CD1c-positive myeloid dendritic cell (primary cell): ENCODE data around the gene CXCL9.
A peak's percentile ranks its signal among the peaks of the same experiment; 100 is the strongest.
"Not testable (repeated sequence)": the region's sequence is repeated elsewhere in the genome, so short reads cannot be mapped to it uniquely, and the experiment has no call there.

ENCODE experiments used
- DNase-seq: peaks from one replicate; pipeline ENCODE4 v3.0.0-alpha.2; 2016; ENCODE audit errors: extremely low spot score

Gene CXCL9

GRCh38 chr4:76012388-76012801, 5.1 kb upstream of the CXCL9 start:
- no peak for DNase-seq

GRCh38 chr4:76011700-76012387, 4.5 kb upstream of the CXCL9 start:
- peak; percentile 54 for DNase-seq

- no peak for DNase-seq
Measured at GRCh38 chr4:76011018-76011670, 3.8 kb upstream of the CXCL9 start.

- no peak for DNase-seq
Measured at GRCh38 chr4:76010576-76010975, 3.3 kb upstream of the CXCL9 start.

GRCh38 chr4:76009311-76009710, 2.0 kb upstream of the CXCL9 start:
- no peak for DNase-seq

- no peak for DNase-seq
Measured at GRCh38 chr4:76003620-76004019, 3.7 kb downstream of the CXCL9 start.

GRCh38 chr4:76003035-76003434, 4.3 kb downstream of the CXCL9 start:
- DNase-seq = peak; percentile 41

- DNase-seq = no peak
Measured at GRCh38 chr4:76002176-76002575, 5.1 kb downstream of the CXCL9 start.

GRCh38 chr4:76001700-76002099, 5.6 kb downstream of the CXCL9 start:
- DNase-seq = peak; percentile 35

GRCh38 chr4:76000279-76000678, 7.0 kb downstream of the CXCL9 start:
- DNase-seq = no peak

- DNase-seq = not testable (repeated sequence)
Measured at GRCh38 chr4:75998525-75999147, 8.7 kb downstream of the CXCL9 start.

GRCh38 chr4:75997946-75998345, 9.4 kb downstream of the CXCL9 start:
- DNase-seq = no peak

- DNase-seq = no peak
Measured at GRCh38 chr4:75997081-75997480, 10.2 kb downstream of the CXCL9 start.

GRCh38 chr4:75995727-75996126, 11.6 kb downstream of the CXCL9 start:
- DNase-seq = peak; percentile 77

GRCh38 chr4:75992462-75992861, 14.8 kb downstream of the CXCL9 start:
- DNase-seq = no peak

GRCh38 chr4:75989846-75990528, 17.3 kb downstream of the CXCL9 start:
- no peak for DNase-seq

GRCh38 chr4:75985116-75985515, 22.2 kb downstream of the CXCL9 start:
- no peak for DNase-seq

- DNase-seq = no peak
Measured at GRCh38 chr4:75980576-75980975, 26.7 kb downstream of the CXCL9 start.

- DNase-seq = no peak
Measured at GRCh38 chr4:75976177-75976576, 31.1 kb downstream of the CXCL9 start.

- DNase-seq = no peak
Measured at GRCh38 chr4:75973766-75974165, 33.5 kb downstream of the CXCL9 start.

- DNase-seq = no peak
Measured at GRCh38 chr4:75968084-75968483, 39.2 kb downstream of the CXCL9 start.

GRCh38 chr4:75963558-75963957, 43.8 kb downstream of the CXCL9 start:
- no peak for DNase-seq

GRCh38 chr4:75962072-75962471, 45.2 kb downstream of the CXCL9 start:
- not testable (repeated sequence) for DNase-seq
